Stimulated activated CD8-positive, alpha-beta memory T cell treated with anti-CD3 and anti-CD28 coated beads, Interleukin-4, amount 100 ng/mL, for 24 hours (primary cell): ENCODE results near the gene C9orf153.
A peak's percentile ranks its signal among the peaks of the same experiment; 100 is the strongest.
"Not testable (repeated sequence)": the region's sequence is repeated elsewhere in the genome, so short reads cannot be mapped to it uniquely, and the experiment has no call there.

ENCODE experiments used
- DNase-seq: peaks from one replicate; pipeline ENCODE4 v3.0.0-alpha.2; 2020; ENCODE audit warnings: low read depth

Gene C9orf153

GRCh38 chr9:86259557-86259956 lies at the start of gene C9orf153:
Gene C9orf153 (minus strand): TSS chr9:86259657. CDS start chr9:86229603, 30,054 bp downstream.
- DNase-seq, result no peak

- no peak for DNase-seq
Observed at GRCh38 chr9:86308687-86309086, 49.2 kb upstream of the C9orf153 start.

GRCh38 chr9:86304236-86304730 lies 44.8 kb upstream of the C9orf153 start:
- DNase-seq, result no peak

DNA sequence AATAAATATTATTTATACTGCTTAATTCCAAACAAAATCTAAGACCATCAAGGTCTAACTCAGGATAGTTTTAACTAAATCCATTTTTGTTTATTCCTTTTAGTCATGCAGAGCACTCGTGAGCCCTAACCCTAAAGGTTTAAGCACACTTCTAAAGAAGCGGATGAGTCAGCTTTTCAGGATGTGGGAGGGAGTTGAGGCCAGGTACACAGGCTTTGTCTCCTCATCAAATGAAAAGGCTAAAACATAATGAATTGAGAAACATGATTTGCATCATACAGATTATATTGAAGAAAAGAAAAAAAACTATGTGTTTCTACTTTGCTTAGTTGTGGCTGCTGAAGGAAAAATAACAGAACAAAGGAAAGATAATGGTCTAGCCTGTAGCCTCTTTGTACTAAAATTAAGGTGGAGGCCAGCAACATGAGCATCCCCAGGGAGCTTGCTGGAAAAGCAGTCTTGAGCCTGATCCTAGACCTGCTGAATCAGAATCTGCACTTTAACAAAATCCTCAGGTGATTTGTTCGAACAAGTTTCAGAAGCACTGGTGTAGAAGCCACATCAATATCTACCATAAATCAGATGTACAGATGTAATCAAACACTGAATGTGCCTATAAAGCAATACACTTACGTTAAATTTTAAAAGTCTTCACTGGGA lies 44.0 kb upstream of the C9orf153 start:
- DNase-seq, result no peak

GRCh38 chr9:86301686-86302085 lies 42.2 kb upstream of the C9orf153 start:
- DNase-seq, result no peak

- DNase-seq, result no peak
Observed at GRCh38 chr9:86300701-86301100, 41.2 kb upstream of the C9orf153 start.

GRCh38 chr9:86298873-86299272 lies 39.4 kb upstream of the C9orf153 start:
- DNase-seq, result no peak

DNA sequence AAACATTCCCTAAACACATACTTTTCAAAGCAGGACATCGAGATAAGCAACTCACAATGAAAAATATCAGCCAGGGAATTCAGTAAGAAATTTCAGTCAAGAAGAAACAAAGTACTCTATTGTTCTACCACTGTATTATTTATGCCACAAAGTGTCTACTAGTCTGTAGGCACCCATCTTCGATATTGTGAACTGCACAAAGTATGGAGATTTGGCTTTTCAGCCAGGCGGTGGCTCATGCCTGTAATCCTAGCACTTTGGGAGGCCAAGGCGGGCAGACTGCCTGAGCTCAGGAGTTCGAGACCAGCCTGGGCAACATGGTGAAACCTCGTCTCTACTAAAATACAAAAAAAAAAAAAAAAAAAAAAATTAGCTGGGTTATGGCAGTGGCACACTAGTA lies 30.9 kb upstream of the C9orf153 start:
- DNase-seq, result not testable (repeated sequence)

GRCh38 chr9:86288499-86289198 lies 29.2 kb upstream of the C9orf153 start:
- DNase-seq, result no peak

- DNase-seq, result no peak
Observed at GRCh38 chr9:86287013-86287412, 27.6 kb upstream of the C9orf153 start.

DNA sequence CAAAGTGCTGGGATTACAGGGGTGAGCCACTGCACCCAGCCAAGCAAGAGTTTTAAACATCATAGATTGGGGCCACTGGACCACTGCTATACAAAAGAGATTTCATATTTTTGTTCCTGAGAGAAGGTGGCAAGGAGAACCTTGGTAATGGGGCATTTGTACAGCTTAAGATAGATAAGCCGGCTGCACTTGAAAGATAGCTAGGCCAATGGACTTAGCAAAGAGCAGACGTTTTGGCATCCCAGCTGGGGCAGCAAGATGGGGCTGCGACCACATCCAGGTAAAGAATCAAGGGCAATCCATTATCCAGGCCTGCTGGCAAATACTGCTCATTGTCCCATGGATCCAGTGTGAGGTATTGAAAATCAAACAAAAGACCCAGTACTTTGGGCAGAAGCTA lies 26.8 kb upstream of the C9orf153 start:
- DNase-seq, result no peak

DNA sequence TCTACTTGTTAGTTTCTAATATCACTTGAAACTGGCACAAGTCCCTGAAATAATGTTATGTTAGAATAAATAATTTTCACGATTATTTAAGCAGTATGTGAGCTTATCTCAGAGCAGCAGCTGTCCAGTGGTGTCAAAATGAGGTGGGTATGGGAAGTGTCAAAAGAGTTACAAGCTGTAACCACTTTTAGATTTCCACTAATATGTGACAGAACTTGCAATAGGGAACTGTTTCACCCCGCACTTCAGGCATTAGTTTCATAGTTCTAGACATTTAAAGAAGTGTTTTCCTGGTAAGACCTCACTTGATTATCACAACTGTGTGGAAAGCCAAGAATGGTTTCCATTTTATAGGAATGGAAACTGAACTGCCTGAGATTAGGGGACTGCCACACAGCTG lies 25.8 kb upstream of the C9orf153 start:
- DNase-seq, result no peak

DNA sequence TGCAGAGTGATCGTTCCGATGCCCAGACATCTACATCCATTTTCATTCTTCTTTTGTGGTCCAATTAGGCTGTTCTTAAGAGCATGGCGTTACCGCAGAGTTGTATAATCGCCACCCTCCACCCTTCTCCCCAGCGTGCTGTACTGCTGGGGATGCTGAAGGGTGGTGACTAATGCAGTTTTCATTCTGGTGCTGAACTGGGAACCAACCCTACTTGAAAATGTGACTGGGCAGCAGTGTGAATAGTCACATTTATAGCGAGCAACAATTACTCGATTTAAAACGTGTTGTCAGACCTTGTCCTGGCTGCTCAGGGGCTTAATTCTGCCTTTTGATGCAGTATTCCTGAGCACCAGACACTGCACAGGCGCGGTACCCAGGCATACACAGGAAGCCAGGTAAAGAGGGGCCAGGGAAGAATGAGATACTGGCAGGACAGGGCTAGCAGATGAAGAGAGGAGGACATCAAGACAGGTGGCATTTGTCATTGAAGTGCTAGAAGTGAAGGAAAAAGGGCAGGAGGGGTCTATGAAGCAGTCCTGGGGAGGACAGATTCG lies 23.6 kb upstream of the C9orf153 start:
- no peak for DNase-seq

- peak; percentile 99 for DNase-seq
Observed at GRCh38 chr9:86282077-86282978, 22.9 kb upstream of the C9orf153 start, which contains the start of gene ISCA1. Gene ISCA1 (minus strand): TSS chr9:86282538. CDS start chr9:86282458, 80 bp downstream.

GRCh38 chr9:86281593-86282076 lies 22.2 kb upstream of the C9orf153 start:
- DNase-seq, result no peak

- DNase-seq, result no peak
Observed at GRCh38 chr9:86280580-86280979, 21.1 kb upstream of the C9orf153 start.

- DNase-seq, result no peak
Observed at GRCh38 chr9:86279839-86280238, 20.4 kb upstream of the C9orf153 start.

DNA sequence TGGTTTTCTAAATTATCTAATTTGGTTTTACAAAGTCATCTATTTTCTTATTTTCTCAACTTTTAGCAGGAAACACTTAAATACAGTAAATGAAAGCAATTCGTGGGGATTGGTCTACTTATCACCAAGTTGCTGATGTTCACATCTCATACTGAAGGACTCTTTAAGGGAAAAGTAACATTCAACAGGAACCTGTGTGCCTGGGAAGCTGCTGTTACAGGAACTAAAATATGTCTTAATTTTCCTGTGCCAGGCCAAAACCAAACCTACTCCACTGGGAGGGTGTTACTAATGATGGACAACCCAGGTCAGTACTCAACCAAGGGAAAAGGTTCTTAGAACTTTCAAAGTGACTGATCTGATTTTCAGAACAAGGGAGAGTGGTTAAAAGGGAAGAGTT lies 17.6 kb upstream of the C9orf153 start:
- no peak for DNase-seq

DNA sequence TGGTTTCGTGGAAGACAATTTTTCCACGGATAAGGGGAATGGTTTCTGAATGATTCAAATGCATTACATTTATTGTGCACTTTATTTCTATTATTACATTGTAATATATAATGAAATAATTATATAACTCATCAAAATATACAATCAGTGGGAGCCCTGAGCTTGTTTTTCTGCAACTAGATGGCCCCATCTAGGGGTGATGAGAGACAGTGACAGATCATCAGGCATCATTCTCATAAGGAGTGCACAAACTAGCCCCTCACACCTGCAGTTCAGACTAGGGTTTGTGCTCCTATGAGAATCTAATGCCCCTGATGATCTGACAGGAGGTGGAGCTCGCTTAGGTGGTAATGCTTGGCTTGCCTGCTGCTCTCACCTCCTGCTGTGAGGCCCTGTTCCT lies 16.5 kb upstream of the C9orf153 start:
- DNase-seq, result no peak

- no peak for DNase-seq
Observed at GRCh38 chr9:86274821-86275643, 15.6 kb upstream of the C9orf153 start.

DNA sequence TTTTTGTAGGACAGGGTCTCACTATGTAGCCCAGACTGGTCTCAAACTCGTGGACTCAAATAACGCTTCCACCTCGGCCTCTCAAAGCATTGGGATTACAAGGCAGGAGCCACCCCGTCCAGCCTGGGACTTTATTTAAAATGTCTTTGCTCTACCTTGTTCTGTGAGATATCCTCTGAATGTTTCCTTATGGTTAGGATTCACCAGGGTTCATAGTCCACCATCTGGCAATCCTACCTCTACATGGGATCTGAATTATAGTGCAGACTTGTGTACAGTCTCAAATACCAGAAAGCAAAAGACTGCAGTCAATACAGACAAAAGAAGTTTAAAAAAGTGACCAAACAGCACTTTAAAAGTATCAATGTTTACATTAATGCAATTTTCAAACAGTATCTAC lies 12.8 kb upstream of the C9orf153 start:
- DNase-seq, result no peak
